Activated naive CD4-positive, alpha-beta T cell treated with anti-CD3 and anti-CD28 coated beads, Interleukin-2, amount 10 ng/mL, durations not matched to agents 7 days and 5 days (primary cell): Measurements from ENCODE around the gene DCAF16.
"Not testable (repeated sequence)": the region's sequence is repeated elsewhere in the genome, so short reads cannot be mapped to it uniquely, and the experiment has no call there.

Experiments used
- CTCF ChIA-PET: fragments of 350-600 bp; sonication (Branson Sonifier 250); formaldehyde crosslinking; loops from one replicate; lab custom pipeline; 2021; ENCODE audit warnings: antibody characterized with exemption; lab: Charles Lee
- DNase-seq: peaks from one replicate; pipeline ENCODE4 v3.0.0-alpha.2; 2020
- H3K27ac Mint-ChIP-seq: one replicate; pipeline ENCODE4 v1.8.0; 2021; ENCODE audit warnings: mild to moderate bottlenecking, moderate library complexity, mixed read lengths
- H3K27me3 Mint-ChIP-seq: one replicate; pipeline ENCODE4 v1.8.0; 2021; ENCODE audit warnings: mild to moderate bottlenecking, mixed read lengths
- H3K36me3 Mint-ChIP-seq: one replicate; pipeline ENCODE4 v1.8.0; 2021; ENCODE audit warnings: mixed read lengths
- H3K4me1 Mint-ChIP-seq: one replicate; pipeline ENCODE4 v1.8.0; 2021; ENCODE audit warnings: mixed read lengths
- H3K4me3 Mint-ChIP-seq: one replicate; pipeline ENCODE4 v1.8.0; 2021; ENCODE audit warnings: mild to moderate bottlenecking, moderate library complexity, mixed read lengths
- H3K9me3 Mint-ChIP-seq: one replicate; pipeline ENCODE4 v1.8.0; 2021; ENCODE audit warnings: mixed read lengths

Gene DCAF16

GRCh38 chr4:17810260-17811077 is at the start of gene DCAF16, which contains the start of gene NCAPG:
TSS of gene DCAF16 (minus strand) at chr4:17810757. CDS start at chr4:17804141, 6,616 bp downstream.
TSS of gene NCAPG (plus strand) at chr4:17810979. CDS start at chr4:17811078, 99 bp downstream.
- peak within 1 kb of the TSS; percentile 97 for H3K27ac Mint-ChIP-seq
- H3K27me3 Mint-ChIP-seq: peaks cover 5% of the 10 kb centered on the region
- H3K4me3 Mint-ChIP-seq: peak within 1 kb of the TSS; percentile 87
- CTCF ChIA-PET: interaction anchor here (0.7 to 4.0 kb wide), 6 partner anchors 8 to 303 kb away, joined by 3 to 21 read pairs (median 5); partner anchors contain the start of gene LAP3
- DNase-seq: peak; percentile 100
- peaks cover 59% of the 10 kb centered on the region for H3K4me1 Mint-ChIP-seq
- H3K9me3 Mint-ChIP-seq: no peaks in the 10 kb centered on the region
- peaks cover 36% of the 10 kb centered on the region for H3K36me3 Mint-ChIP-seq

- Mint-ChIP-seq H3K27me3 (no peaks in the 10 kb centered on the region), H3K9me3 (peaks cover 14% of the 10 kb centered on the region), H3K27ac (no peak overlapping the region), H3K36me3 (peaks cover 4% of the 10 kb centered on the region), H3K4me3 (no peak overlapping the region), H3K4me1 (no peaks in the 10 kb centered on the region)
- no peak for DNase-seq
- CTCF ChIA-PET: no interaction called here
These were observed 49.3 kb upstream of the DCAF16 start for GRCh38 chr4:17859793-17860406.

- DNase-seq: no peak
- Mint-ChIP-seq H3K4me1 (no peaks in the 10 kb centered on the region), H3K27ac (no peak overlapping the region), H3K4me3 (no peak overlapping the region), H3K27me3 (no peaks in the 10 kb centered on the region), H3K9me3 (no peaks in the 10 kb centered on the region), H3K36me3 (peaks cover 2% of the 10 kb centered on the region)
- CTCF ChIA-PET: no interaction called here
These were observed 43.5 kb upstream of the DCAF16 start for GRCh38 chr4:17854036-17854435.

GRCh38 chr4:17851959-17852358 is 41.4 kb upstream of the DCAF16 start:
- Mint-ChIP-seq H3K36me3 (peaks cover 10% of the 10 kb centered on the region), H3K27ac (no peak overlapping the region), H3K4me3 (no peak overlapping the region), H3K9me3 (peaks cover 2% of the 10 kb centered on the region), H3K27me3 (no peaks in the 10 kb centered on the region), H3K4me1 (no peaks in the 10 kb centered on the region)
- CTCF ChIA-PET: no interaction called here
- DNase-seq: no peak

- DNase-seq, H3K9me3 Mint-ChIP-seq, H3K27me3 Mint-ChIP-seq, H3K4me1 Mint-ChIP-seq, H3K4me3 Mint-ChIP-seq, H3K27ac Mint-ChIP-seq, CTCF ChIA-PET: not testable (repeated sequence)
- peaks cover 25% of the 10 kb centered on the region for H3K36me3 Mint-ChIP-seq
These were observed 39.7 kb upstream of the DCAF16 start for GRCh38 chr4:17850295-17850694.

- no peak overlapping the region for H3K27ac Mint-ChIP-seq
- H3K4me1 Mint-ChIP-seq: no peaks in the 10 kb centered on the region
- H3K36me3 Mint-ChIP-seq: peaks cover 57% of the 10 kb centered on the region
- DNase-seq: no peak
- H3K4me3 Mint-ChIP-seq: no peak overlapping the region
- no peaks in the 10 kb centered on the region for H3K27me3 Mint-ChIP-seq
- CTCF ChIA-PET: interaction anchor here (0.9 kb wide), 1 partner anchor 298 kb away, joined by 3 read pairs; no protein-coding TSS in a partner anchor
- peaks cover 2% of the 10 kb centered on the region for H3K9me3 Mint-ChIP-seq
These were observed 35.7 kb upstream of the DCAF16 start for GRCh38 chr4:17846266-17846665.

GRCh38 chr4:17823871-17824669 is 13.5 kb upstream of the DCAF16 start:
- Mint-ChIP-seq H3K4me1 (peaks cover 21% of the 10 kb centered on the region), H3K27me3 (no peaks in the 10 kb centered on the region), H3K27ac (peak overlapping the region; percentile 14), H3K4me3 (no peak overlapping the region), H3K9me3 (no peaks in the 10 kb centered on the region), H3K36me3 (peaks cover 61% of the 10 kb centered on the region)
- no peak for DNase-seq
- CTCF ChIA-PET: interaction anchor here (0.9 kb wide), 1 partner anchor 11 kb away, joined by 4 read pairs; no protein-coding TSS in a partner anchor

- peaks cover 55% of the 10 kb centered on the region for H3K36me3 Mint-ChIP-seq
- no peak overlapping the region for H3K4me3 Mint-ChIP-seq
- DNase-seq: no peak
- H3K9me3 Mint-ChIP-seq: no peaks in the 10 kb centered on the region
- peak overlapping the region; percentile 85 for H3K27ac Mint-ChIP-seq
- peaks cover 53% of the 10 kb centered on the region for H3K4me1 Mint-ChIP-seq
- no peaks in the 10 kb centered on the region for H3K27me3 Mint-ChIP-seq
- CTCF ChIA-PET: interaction anchor here (0.5 to 2.3 kb wide), 19 partner anchors 8 to 551 kb away, joined by 3 to 18 read pairs (median 4); no protein-coding TSS in a partner anchor
These were observed 6.5 kb upstream of the DCAF16 start for GRCh38 chr4:17817027-17817426.

GRCh38 chr4:17816142-17816541 is 5.6 kb upstream of the DCAF16 start:
- H3K27ac Mint-ChIP-seq: peak overlapping the region; percentile 46
- no peaks in the 10 kb centered on the region for H3K27me3 Mint-ChIP-seq
- CTCF ChIA-PET: interaction anchor here (0.8 to 2.3 kb wide), 11 partner anchors 13 to 544 kb away, joined by 3 to 10 read pairs (median 5); no protein-coding TSS in a partner anchor
- no peak for DNase-seq
- peaks cover 54% of the 10 kb centered on the region for H3K36me3 Mint-ChIP-seq
- peaks cover 53% of the 10 kb centered on the region for H3K4me1 Mint-ChIP-seq
- no peak overlapping the region for H3K4me3 Mint-ChIP-seq
- H3K9me3 Mint-ChIP-seq: no peaks in the 10 kb centered on the region

GRCh38 chr4:17814140-17814539 is 3.6 kb upstream of the DCAF16 start:
- CTCF ChIA-PET: interaction anchor here (0.6 to 1.7 kb wide), 4 partner anchors 10 to 1162 kb away, joined by 3 to 4 read pairs (median 3); no protein-coding TSS in a partner anchor
- Mint-ChIP-seq H3K9me3 (no peaks in the 10 kb centered on the region), H3K4me3 (no peak overlapping the region), H3K27me3 (peaks cover 5% of the 10 kb centered on the region), H3K27ac (no peak overlapping the region), H3K36me3 (peaks cover 48% of the 10 kb centered on the region), H3K4me1 (peaks cover 52% of the 10 kb centered on the region)
- no peak for DNase-seq

- Mint-ChIP-seq H3K27ac (peak overlapping the region; percentile 25), H3K27me3 (peaks cover 5% of the 10 kb centered on the region), H3K9me3 (no peaks in the 10 kb centered on the region), H3K36me3 (peaks cover 48% of the 10 kb centered on the region), H3K4me3 (peak overlapping the region; percentile 87), H3K4me1 (peaks cover 58% of the 10 kb centered on the region)
- DNase-seq: no peak
- CTCF ChIA-PET: interaction anchor here (0.7 to 1.3 kb wide), 2 partner anchors 10 to 12 kb away, joined by 3 to 4 read pairs; no protein-coding TSS in a partner anchor
These were observed 2.2 kb upstream of the DCAF16 start for GRCh38 chr4:17812801-17813200.

GRCh38 chr4:17812125-17812524 is 1.6 kb upstream of the DCAF16 start:
- CTCF ChIA-PET: no interaction called here
- Mint-ChIP-seq H3K4me1 (peaks cover 58% of the 10 kb centered on the region), H3K27me3 (peaks cover 5% of the 10 kb centered on the region)

GRCh38 chr4:17811078-17811603 is 584 bp upstream of the DCAF16 start:
- Mint-ChIP-seq H3K9me3 (no peaks in the 10 kb centered on the region), H3K27ac (peak overlapping the region; percentile 97), H3K27me3 (peaks cover 5% of the 10 kb centered on the region), H3K4me3 (peak overlapping the region; percentile 87), H3K36me3 (peaks cover 40% of the 10 kb centered on the region), H3K4me1 (peaks cover 59% of the 10 kb centered on the region)
- peak; percentile 53 for DNase-seq
- CTCF ChIA-PET: interaction anchor here (1.3 kb wide), 1 partner anchor 13 kb away, joined by 7 read pairs; no protein-coding TSS in a partner anchor

More at GRCh38 chr4:17812125-17812524, 1.6 kb upstream of the DCAF16 start:
- peak overlapping the region; percentile 87 for H3K4me3 Mint-ChIP-seq
- H3K9me3 Mint-ChIP-seq: no peaks in the 10 kb centered on the region
- peaks cover 46% of the 10 kb centered on the region for H3K36me3 Mint-ChIP-seq
- H3K27ac Mint-ChIP-seq: peak overlapping the region; percentile 89
- no peak for DNase-seq
